ENCODE measurements around the gene TBC1D22B.

TBC1D22B gene

GRCh38 chr6:37257634-37258404 lies at the start of gene TBC1D22B, which contains the start of gene TMEM217:
Gene TBC1D22B (plus strand): TSS chr6:37257772. CDS start chr6:37257918, 146 bp downstream.
Gene TMEM217 (minus strand): TSS chr6:37258144. CDS start chr6:37219030, 39,114 bp downstream.
- peak; percentile 97 for DNase-seq

- peak; percentile 92 for DNase-seq
These were observed 49.6 kb upstream of the TBC1D22B start for GRCh38 chr6:37207903-37208456.

- DNase-seq, result no peak
These were observed 48.8 kb upstream of the TBC1D22B start for GRCh38 chr6:37208793-37209192.

GRCh38 chr6:37209461-37210205 lies 47.9 kb upstream of the TBC1D22B start:
- DNase-seq, result peak; percentile 55

GRCh38 chr6:37210313-37210968 lies 47.1 kb upstream of the TBC1D22B start:
- DNase-seq, result peak; percentile 74

GRCh38 chr6:37212268-37212667 lies 45.3 kb upstream of the TBC1D22B start:
- DNase-seq, result no peak

GRCh38 chr6:37218061-37218460 lies 39.5 kb upstream of the TBC1D22B start:
- no peak for DNase-seq

- DNase-seq, result no peak
These were observed 39.1 kb upstream of the TBC1D22B start for GRCh38 chr6:37218511-37218910.

- no peak for DNase-seq
These were observed 35.9 kb upstream of the TBC1D22B start for GRCh38 chr6:37221585-37222124.

GRCh38 chr6:37222125-37222967 lies 35.2 kb upstream of the TBC1D22B start:
- peak; percentile 83 for DNase-seq

- no peak for DNase-seq
These were observed 34.6 kb upstream of the TBC1D22B start for GRCh38 chr6:37222992-37223391.

GRCh38 chr6:37225350-37226169 lies 32.0 kb upstream of the TBC1D22B start:
- DNase-seq, result no peak

GRCh38 chr6:37230104-37230503 lies 27.5 kb upstream of the TBC1D22B start:
- no peak for DNase-seq

- DNase-seq, result no peak
These were observed 25.0 kb upstream of the TBC1D22B start for GRCh38 chr6:37232430-37233017.

- no peak for DNase-seq
These were observed 24.0 kb upstream of the TBC1D22B start for GRCh38 chr6:37233541-37233940.

GRCh38 chr6:37236921-37237320 lies 20.7 kb upstream of the TBC1D22B start:
- DNase-seq, result no peak

GRCh38 chr6:37237789-37238188 lies 19.8 kb upstream of the TBC1D22B start:
- DNase-seq, result no peak

GRCh38 chr6:37238381-37238780 lies 19.2 kb upstream of the TBC1D22B start:
- no peak for DNase-seq

GRCh38 chr6:37239526-37239925 lies 18.0 kb upstream of the TBC1D22B start:
- DNase-seq, result no peak

GRCh38 chr6:37239950-37240713 lies 17.4 kb upstream of the TBC1D22B start:
- DNase-seq, result peak; percentile 88

All from stimulated activated CD4-positive, alpha-beta T cell treated with anti-CD3 and anti-CD28 coated beads, Interleukin-1b, Interleukin-23, amount 100 ng/mL, for 48 hours (primary cell).